Activated CD4-positive, alpha-beta memory T cell treated with anti-CD3 and anti-CD28 coated beads, Interleukin-2, amount 10 ng/mL, durations not matched to agents 7 days and 5 days (primary cell): ENCODE data around the gene IBA57. TPM values are rescaled to one million over a fixed set of nuclear protein-coding genes. Genes with fewer than 3 reads are reported as not detected.

ENCODE experiments used
- CTCF ChIA-PET: fragments of 350-600 bp; sonication (Branson Sonifier 250); formaldehyde crosslinking; loops from one replicate; lab custom pipeline; 2021; ENCODE audit warnings: antibody characterized with exemption, inconsistent platforms; lab: Charles Lee
- POLR2A ChIA-PET: fragments of 350-600 bp; sonication (Branson Sonifier 250); formaldehyde crosslinking; loops from one replicate; lab custom pipeline; 2021; ENCODE audit warnings: antibody characterized with exemption; lab: Charles Lee
- DNase-seq: peaks from one replicate; pipeline ENCODE4 v3.0.0-alpha.2; 2020
- H3K27ac Mint-ChIP-seq: one replicate; pipeline ENCODE4 v1.8.0; 2021; ENCODE audit warnings: mild to moderate bottlenecking, mixed read lengths
- H3K27me3 Mint-ChIP-seq: one replicate; pipeline ENCODE4 v1.8.0; 2021; ENCODE audit warnings: mixed read lengths
- H3K36me3 Mint-ChIP-seq: one replicate; pipeline ENCODE4 v1.8.0; 2021; ENCODE audit warnings: low read depth, mixed read lengths
- H3K4me1 Mint-ChIP-seq: one replicate; pipeline ENCODE4 v1.8.0; 2021; ENCODE audit warnings: mixed read lengths
- H3K4me3 Mint-ChIP-seq: one replicate; pipeline ENCODE4 v1.8.0; 2021; ENCODE audit warnings: mild to moderate bottlenecking, mixed read lengths
- H3K9me3 Mint-ChIP-seq: one replicate; pipeline ENCODE4 v1.8.0; 2021; ENCODE audit warnings: mixed read lengths
- total RNA-seq, 2 experiments: library from RNA; stranded (reverse); gene quantifications; one replicate each; pipeline ENCODE4 v1.2.3, GENCODE V29; 2021

The IBA57 gene
- total RNA-seq, 2 experiments from 2014 or later = 4.5 to 5.2 TPM

- Mint-ChIP-seq H3K4me3 (no peak overlapping the region), H3K36me3 (no peaks in the 10 kb centered on the region), H3K4me1 (no peaks in the 10 kb centered on the region), H3K9me3 (no peaks in the 10 kb centered on the region), H3K27me3 (no peaks in the 10 kb centered on the region), H3K27ac (no peak overlapping the region)
- CTCF ChIA-PET = interaction anchor here (0.8 to 4.0 kb wide), 2 partner anchors 12 to 48 kb away, joined by 4 to 16 read pairs; partner anchors contain the start of gene IBA57
- POLR2A ChIA-PET = interaction anchor here (2.5 kb wide), 1 partner anchor 12 kb away, joined by 7 read pairs; the partner anchor contains the start of gene IBA57
- DNase-seq = no peak
These were observed 11.5 kb upstream of the IBA57 start for GRCh38 chr1:228154021-228154669.

- no peaks in the 10 kb centered on the region for H3K27me3 Mint-ChIP-seq
- CTCF ChIA-PET = interaction anchor here (4.0 kb wide), 1 partner anchor 11 kb away, joined by 16 read pairs; the partner anchor contains the start of gene IBA57
- no peak for DNase-seq
- no peak overlapping the region for H3K27ac Mint-ChIP-seq
- no peaks in the 10 kb centered on the region for H3K9me3 Mint-ChIP-seq
- no peak overlapping the region for H3K4me3 Mint-ChIP-seq
- H3K36me3 Mint-ChIP-seq = no peaks in the 10 kb centered on the region
- POLR2A ChIA-PET = interaction anchor here (2.5 kb wide), 1 partner anchor 11 kb away, joined by 7 read pairs; the partner anchor contains the start of gene IBA57
- H3K4me1 Mint-ChIP-seq = no peaks in the 10 kb centered on the region
These were observed 10.7 kb upstream of the IBA57 start for GRCh38 chr1:228154670-228155571.

GRCh38 chr1:228155596-228156514, 9.7 kb upstream of the IBA57 start:
- no peaks in the 10 kb centered on the region for H3K27me3 Mint-ChIP-seq
- no peak for DNase-seq
- POLR2A ChIA-PET = interaction anchor here (1.7 to 2.5 kb wide), 2 partner anchors 10 to 15 kb away, joined by 4 to 7 read pairs; partner anchors contain the start of gene IBA57
- no peaks in the 10 kb centered on the region for H3K4me1 Mint-ChIP-seq
- no peak overlapping the region for H3K27ac Mint-ChIP-seq
- no peaks in the 10 kb centered on the region for H3K9me3 Mint-ChIP-seq
- no peaks in the 10 kb centered on the region for H3K36me3 Mint-ChIP-seq
- CTCF ChIA-PET = interaction anchor here (4.0 kb wide), 1 partner anchor 10 kb away, joined by 16 read pairs; the partner anchor contains the start of gene IBA57
- no peak overlapping the region for H3K4me3 Mint-ChIP-seq

GRCh38 chr1:228156515-228156881, 9.1 kb upstream of the IBA57 start:
- CTCF ChIA-PET = interaction anchor here (0.6 to 4.0 kb wide), 2 partner anchors 9 to 159 kb away, joined by 3 to 16 read pairs; partner anchors contain the start of gene IBA57
- H3K4me1 Mint-ChIP-seq = no peaks in the 10 kb centered on the region
- H3K27me3 Mint-ChIP-seq = no peaks in the 10 kb centered on the region
- H3K4me3 Mint-ChIP-seq = no peak overlapping the region
- DNase-seq = no peak
- H3K9me3 Mint-ChIP-seq = no peaks in the 10 kb centered on the region
- H3K36me3 Mint-ChIP-seq = no peaks in the 10 kb centered on the region
- H3K27ac Mint-ChIP-seq = no peak overlapping the region
- POLR2A ChIA-PET = interaction anchor here (1.6 to 1.7 kb wide), 2 partner anchors 9 to 15 kb away, joined by 4 to 6 read pairs; partner anchors contain the start of gene IBA57

- ChIA-PET POLR2A (interaction anchor here (1.6 to 1.7 kb wide), 2 partner anchors 8 to 14 kb away, joined by 4 to 6 read pairs; partner anchors contain the start of gene IBA57), CTCF (interaction anchor here (0.6 to 4.0 kb wide), 2 partner anchors 9 to 160 kb away, joined by 3 to 16 read pairs; partner anchors contain the start of gene IBA57)
- no peak overlapping the region for H3K4me3 Mint-ChIP-seq
- no peaks in the 10 kb centered on the region for H3K36me3 Mint-ChIP-seq
- no peak overlapping the region for H3K27ac Mint-ChIP-seq
- H3K9me3 Mint-ChIP-seq = no peaks in the 10 kb centered on the region
- DNase-seq = no peak
- H3K4me1 Mint-ChIP-seq = peaks cover 3% of the 10 kb centered on the region
- no peaks in the 10 kb centered on the region for H3K27me3 Mint-ChIP-seq
These were observed 8.5 kb upstream of the IBA57 start for GRCh38 chr1:228156941-228157728.

- Mint-ChIP-seq H3K36me3 (no peaks in the 10 kb centered on the region), H3K27me3 (no peaks in the 10 kb centered on the region), H3K4me3 (no peak overlapping the region), H3K9me3 (no peaks in the 10 kb centered on the region), H3K4me1 (peaks cover 7% of the 10 kb centered on the region), H3K27ac (no peak overlapping the region)
- POLR2A ChIA-PET = interaction anchor here (1.6 to 1.7 kb wide), 2 partner anchors 8 to 13 kb away, joined by 4 to 6 read pairs; partner anchors contain the start of gene IBA57
- no peak for DNase-seq
- CTCF ChIA-PET = interaction anchor here (4.0 kb wide), 1 partner anchor 8 kb away, joined by 16 read pairs; the partner anchor contains the start of gene IBA57
These were observed 7.9 kb upstream of the IBA57 start for GRCh38 chr1:228157729-228158126.

GRCh38 chr1:228158151-228159007, 7.2 kb upstream of the IBA57 start:
- peaks cover 7% of the 10 kb centered on the region for H3K4me1 Mint-ChIP-seq
- no peak overlapping the region for H3K27ac Mint-ChIP-seq
- no peak overlapping the region for H3K4me3 Mint-ChIP-seq
- H3K9me3 Mint-ChIP-seq = no peaks in the 10 kb centered on the region
- ChIA-PET CTCF (no interaction called here), POLR2A (no interaction called here)
- no peak for DNase-seq
- no peaks in the 10 kb centered on the region for H3K27me3 Mint-ChIP-seq
- no peaks in the 10 kb centered on the region for H3K36me3 Mint-ChIP-seq

- no peak overlapping the region for H3K4me3 Mint-ChIP-seq
- H3K4me1 Mint-ChIP-seq = peaks cover 12% of the 10 kb centered on the region
- CTCF ChIA-PET = no interaction called here
- no peaks in the 10 kb centered on the region for H3K36me3 Mint-ChIP-seq
- H3K27ac Mint-ChIP-seq = no peak overlapping the region
- H3K27me3 Mint-ChIP-seq = no peaks in the 10 kb centered on the region
- no peak for DNase-seq
- POLR2A ChIA-PET = interaction anchor here (0.8 to 1.3 kb wide), 2 partner anchors 7 to 10 kb away, joined by 3 read pairs; no protein-coding TSS in a partner anchor
- no peaks in the 10 kb centered on the region for H3K9me3 Mint-ChIP-seq
These were observed 6.5 kb upstream of the IBA57 start for GRCh38 chr1:228159008-228159665.

- Mint-ChIP-seq H3K9me3 (no peaks in the 10 kb centered on the region), H3K27me3 (no peaks in the 10 kb centered on the region), H3K36me3 (no peaks in the 10 kb centered on the region), H3K27ac (no peak overlapping the region), H3K4me1 (peaks cover 23% of the 10 kb centered on the region), H3K4me3 (no peak overlapping the region)
- CTCF ChIA-PET = no interaction called here
- no peak for DNase-seq
- POLR2A ChIA-PET = interaction anchor here (0.8 to 1.3 kb wide), 2 partner anchors 8 to 9 kb away, joined by 3 read pairs; no protein-coding TSS in a partner anchor
These were observed 5.3 kb upstream of the IBA57 start for GRCh38 chr1:228160201-228160761.

- H3K36me3 Mint-ChIP-seq = no peaks in the 10 kb centered on the region
- no peak for DNase-seq
- H3K9me3 Mint-ChIP-seq = no peaks in the 10 kb centered on the region
- peaks cover 23% of the 10 kb centered on the region for H3K4me1 Mint-ChIP-seq
- no peak overlapping the region for H3K4me3 Mint-ChIP-seq
- H3K27ac Mint-ChIP-seq = no peak overlapping the region
- no peaks in the 10 kb centered on the region for H3K27me3 Mint-ChIP-seq
- ChIA-PET CTCF (no interaction called here), POLR2A (interaction anchor here (1.0 to 7.8 kb wide), 2 partner anchors 20 to 55 kb away, joined by 3 to 95 read pairs; partner anchors contain the start of gene GUK1)
These were observed 4.2 kb upstream of the IBA57 start for GRCh38 chr1:228161362-228161761.
